Stromal cell of bone marrow (primary cell): Measurements from ENCODE around the gene FAM151B.
"Not testable (repeated sequence)": the region's sequence is repeated elsewhere in the genome, so short reads cannot be mapped to it uniquely, and the experiment has no call there.

Experiments
- DNase-seq: peaks from one replicate; pipeline ENCODE4 v3.0.0-alpha.2; 2012; ENCODE audit warnings: low read depth

FAM151B gene

DNA sequence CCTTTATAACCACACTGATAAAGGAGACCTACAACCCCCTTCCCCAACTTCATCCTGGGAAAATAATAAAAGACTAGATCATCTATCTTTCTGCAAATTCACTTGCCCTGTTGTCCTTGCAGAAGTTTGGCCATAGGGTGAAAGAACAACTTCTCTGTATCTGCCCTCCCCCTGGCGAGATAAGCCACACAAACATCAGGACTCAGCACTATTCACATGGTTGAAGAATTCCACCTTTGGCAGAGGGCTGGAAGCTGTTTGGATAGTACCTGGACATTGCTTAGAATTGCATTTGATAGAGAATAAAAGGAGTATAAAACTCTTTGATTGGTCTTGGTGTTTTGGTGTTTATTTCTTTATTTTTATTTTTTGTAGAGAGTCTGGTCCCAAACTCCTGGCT lies 16.9 kb downstream of the FAM151B start:
- no peak for DNase-seq

DNA sequence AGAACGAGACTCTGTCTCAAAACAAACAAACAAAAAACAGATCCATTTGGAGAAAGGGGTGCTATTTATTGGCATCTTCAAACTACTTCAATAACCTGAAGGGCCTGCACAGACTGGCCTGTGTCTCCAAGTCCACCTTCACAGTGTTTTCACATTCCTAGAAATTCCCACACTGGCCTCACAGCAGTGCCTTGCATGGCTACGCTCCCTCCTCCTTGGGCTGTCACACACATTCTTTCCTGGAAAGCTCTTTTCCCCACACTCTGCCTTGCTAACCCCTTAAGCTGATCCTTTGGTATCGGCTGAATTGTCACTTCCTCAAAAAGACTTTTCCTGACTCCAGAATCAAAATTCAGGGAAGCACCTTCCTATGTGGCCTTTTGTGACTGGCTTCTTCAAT lies 19.8 kb downstream of the FAM151B start:
- no peak for DNase-seq

DNA sequence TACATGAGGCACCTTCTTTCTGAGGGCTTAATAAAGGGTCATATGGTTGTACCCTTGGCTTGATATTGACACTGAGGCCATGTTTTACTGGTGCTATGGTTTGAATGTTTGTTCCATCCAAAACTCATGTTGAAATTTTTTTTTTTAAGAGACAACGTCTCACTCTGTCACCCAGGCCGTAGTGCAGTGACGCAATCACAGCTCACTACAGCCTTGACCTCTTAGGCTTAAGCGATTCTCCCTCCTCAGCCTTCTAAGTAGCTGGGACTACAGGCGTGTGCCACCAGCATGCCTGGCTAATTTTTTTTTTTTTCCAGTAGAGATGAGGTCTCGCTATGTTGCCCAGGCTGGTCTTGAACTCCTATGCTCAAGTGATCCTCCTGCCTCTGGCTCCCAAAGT lies 20.9 kb downstream of the FAM151B start:
- no peak for DNase-seq

DNA sequence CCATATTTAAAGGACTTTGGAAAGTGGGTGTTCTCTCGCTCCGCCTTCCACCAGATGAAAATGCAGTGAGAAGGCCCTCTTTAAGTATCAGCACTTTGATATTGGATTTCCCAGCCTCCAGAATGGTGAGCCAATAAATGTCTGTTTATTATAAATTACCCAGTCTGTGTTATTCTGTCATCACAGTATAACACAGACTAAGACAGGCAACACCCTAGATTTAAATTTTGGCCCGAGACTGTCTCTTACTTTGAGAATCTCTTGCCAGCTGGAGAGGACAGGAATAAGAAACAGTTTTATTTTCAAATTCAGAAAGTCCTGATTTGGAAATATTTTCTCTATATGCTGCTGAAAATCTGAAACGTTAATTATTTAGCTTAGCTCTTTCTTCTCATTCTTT lies 21.5 kb downstream of the FAM151B start:
- no peak for DNase-seq

DNA sequence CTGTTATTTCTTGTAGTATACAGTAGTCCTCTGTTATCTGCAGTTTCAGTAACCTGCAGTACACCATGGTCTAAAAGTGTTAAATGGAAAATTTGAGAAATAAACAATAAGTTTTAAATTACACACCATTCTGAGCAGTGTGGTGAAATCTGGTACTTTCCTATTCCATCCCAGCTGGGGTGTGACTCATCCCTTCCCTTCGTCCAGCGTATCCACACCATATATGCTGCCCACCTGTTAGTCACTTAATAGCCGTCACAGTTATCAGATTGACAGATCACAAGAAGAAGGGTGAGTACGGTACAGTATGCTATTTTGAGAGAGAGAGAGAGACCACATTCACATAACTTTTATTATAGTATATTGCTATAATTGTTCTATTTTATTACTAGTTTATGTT lies 28.9 kb downstream of the FAM151B start:
- peak; percentile 15 for DNase-seq

DNA sequence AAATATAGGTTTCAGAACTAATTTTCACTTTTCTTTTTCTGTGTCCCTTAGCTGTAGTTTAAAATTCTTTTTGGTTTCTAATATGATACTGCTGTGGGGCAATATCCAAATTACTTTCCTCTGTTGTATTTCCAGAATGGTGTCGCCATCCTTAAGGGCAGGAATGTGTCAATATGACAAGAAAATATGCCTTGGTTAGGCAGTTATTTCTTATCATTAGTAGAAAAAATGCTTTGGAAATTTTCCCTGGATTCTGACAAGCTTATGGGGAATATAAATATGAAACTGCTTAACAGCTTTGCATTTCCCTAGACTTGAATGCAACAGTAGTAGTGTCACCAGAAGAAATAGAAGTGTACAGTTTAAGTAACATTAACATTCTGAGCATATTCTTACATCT lies 52.8 kb downstream of the FAM151B start:
- no peak for DNase-seq

DNA sequence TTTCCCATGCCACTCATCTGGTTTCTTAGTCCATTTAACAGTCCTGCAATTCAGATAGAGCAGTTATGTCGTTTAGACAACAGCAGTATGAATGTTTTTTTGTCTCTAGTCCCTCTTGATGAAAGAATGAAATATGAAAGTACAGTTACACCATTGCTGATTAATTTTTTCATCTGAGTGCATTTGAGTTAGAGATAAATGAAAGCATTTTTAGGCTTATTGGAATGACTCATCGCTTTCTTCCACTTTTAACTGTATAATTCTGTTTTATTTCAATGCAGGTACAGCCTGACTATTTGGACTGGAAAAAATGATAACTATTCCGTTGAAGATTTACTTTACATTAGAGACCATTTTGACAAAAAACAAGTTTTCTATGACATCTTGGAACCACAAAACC lies 53.5 kb downstream of the FAM151B start:
- no peak for DNase-seq

DNA sequence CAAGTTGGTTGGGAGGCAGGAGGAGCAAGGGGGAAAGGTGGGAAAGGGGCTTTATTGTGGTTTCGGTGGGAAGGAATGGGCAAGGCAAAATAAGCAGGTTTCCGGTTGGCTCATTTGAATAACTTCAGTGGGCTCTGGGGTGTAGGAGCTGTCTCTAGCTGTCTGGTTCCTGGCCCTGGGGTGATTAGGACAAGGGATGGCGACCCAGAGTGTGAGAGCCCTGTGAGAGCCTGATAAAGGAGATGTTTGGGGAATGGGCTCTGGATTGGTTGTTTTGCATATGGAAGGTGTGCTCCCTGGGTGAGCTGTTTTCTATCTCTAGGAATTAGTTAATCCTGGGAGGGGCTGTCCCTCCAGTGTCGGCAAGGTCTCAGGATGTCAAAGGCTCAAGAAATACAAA lies 66.7 kb downstream of the FAM151B start:
- DNase-seq: no peak

DNA sequence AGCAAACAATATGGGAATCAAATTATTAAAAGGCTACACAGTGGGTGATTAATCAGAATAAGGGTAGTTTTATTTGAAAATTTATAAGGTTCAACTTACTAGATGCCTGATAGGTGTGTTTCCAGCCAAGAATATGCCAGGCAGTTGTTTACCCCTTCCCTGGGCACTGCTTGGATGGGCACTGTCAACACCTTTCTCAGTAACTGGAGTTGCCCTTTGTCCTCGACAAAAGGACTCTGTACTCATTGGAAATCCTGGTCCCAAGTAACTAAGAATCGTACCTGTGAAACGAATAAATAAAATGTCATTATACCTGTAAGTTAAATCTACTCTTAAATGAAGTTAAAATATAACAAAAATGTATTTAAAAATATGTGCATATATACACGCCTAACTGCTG lies 67.2 kb downstream of the FAM151B start:
- DNase-seq: no peak

DNA sequence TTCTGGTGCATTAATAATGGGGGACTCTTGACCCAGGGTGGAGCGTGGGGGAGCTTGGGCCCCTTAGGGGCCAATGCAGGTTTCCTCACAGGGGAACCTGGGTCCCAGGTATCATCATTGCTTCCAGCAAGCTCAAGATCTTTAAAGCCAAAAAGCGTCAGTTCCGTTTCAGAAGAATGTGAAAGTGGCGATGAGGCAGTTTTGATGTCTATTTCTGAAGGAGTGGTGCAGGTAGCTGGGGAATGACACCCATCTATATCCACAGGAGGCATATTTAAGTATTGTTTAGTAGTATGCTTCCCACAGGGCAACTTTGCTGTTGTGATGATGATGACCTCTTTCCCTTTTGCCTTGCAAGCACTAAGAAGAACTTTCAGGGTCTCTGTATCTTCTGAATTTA lies 71.3 kb downstream of the FAM151B start:
- DNase-seq: no peak

DNA sequence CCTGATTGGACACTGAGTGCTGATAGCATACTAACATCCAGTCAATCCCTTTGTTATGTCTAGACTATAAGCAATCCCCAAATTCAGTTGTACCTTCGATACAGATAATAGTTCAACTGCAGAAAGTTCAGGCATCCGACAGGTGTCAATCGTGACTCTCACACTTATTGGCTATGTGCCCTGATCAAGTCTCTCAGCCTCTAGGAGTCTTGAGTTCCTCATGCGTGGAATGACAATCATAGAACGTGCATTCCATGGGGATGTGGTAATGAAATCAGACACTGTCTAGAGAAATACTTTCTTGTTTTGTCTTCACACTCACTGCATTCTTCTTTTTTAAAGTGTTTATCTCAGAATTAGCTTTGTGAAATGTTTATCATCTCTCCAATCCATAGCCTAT lies 77.4 kb downstream of the FAM151B start:
- no peak for DNase-seq

DNA sequence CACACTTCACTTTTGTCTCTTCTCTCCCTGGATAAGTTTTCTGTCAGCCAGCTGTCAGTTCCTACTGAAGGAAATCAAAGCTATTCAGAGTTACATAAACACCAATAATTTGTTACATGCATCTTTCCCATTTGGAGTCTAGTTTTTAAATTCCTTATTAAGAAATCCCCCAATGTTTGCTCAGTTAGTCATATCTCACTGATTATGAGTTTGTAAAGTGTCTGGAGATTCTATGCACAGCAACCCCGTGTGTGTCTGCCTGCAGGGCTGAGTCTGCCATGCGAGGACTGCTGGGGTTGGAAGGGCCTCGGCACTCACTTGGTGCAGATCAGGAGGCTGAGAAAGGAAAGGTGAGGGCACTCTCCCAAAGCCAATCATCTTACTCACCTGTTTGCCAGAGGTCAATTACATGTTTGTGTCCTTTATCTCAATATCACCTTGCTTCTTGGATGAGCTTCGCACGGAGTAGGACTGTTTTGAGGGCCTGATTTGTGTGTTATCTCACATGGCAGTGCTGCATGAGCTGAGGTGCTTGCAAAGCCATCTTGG lies 78.9 kb downstream of the FAM151B start:
- no peak for DNase-seq

DNA sequence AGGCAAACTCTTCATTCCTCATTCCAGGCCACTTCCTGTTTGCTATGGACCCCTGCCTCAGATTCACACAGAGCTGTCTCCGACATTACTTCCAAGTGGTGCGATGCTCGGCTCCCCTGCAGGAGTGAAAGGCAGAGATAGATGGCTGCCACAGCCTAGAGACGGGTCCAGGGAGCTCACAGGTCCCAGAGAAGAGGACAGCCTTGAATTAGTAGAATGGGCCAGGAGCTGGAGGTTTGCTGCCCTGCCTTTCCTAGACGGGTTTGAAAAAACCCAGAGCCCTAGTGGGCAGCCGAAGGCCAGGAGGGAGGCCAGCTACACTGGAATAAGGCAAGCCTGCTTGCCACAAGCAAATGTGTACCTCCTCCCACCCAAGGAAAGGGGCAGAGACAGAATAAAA lies 80.4 kb downstream of the FAM151B start:
- no peak for DNase-seq

DNA sequence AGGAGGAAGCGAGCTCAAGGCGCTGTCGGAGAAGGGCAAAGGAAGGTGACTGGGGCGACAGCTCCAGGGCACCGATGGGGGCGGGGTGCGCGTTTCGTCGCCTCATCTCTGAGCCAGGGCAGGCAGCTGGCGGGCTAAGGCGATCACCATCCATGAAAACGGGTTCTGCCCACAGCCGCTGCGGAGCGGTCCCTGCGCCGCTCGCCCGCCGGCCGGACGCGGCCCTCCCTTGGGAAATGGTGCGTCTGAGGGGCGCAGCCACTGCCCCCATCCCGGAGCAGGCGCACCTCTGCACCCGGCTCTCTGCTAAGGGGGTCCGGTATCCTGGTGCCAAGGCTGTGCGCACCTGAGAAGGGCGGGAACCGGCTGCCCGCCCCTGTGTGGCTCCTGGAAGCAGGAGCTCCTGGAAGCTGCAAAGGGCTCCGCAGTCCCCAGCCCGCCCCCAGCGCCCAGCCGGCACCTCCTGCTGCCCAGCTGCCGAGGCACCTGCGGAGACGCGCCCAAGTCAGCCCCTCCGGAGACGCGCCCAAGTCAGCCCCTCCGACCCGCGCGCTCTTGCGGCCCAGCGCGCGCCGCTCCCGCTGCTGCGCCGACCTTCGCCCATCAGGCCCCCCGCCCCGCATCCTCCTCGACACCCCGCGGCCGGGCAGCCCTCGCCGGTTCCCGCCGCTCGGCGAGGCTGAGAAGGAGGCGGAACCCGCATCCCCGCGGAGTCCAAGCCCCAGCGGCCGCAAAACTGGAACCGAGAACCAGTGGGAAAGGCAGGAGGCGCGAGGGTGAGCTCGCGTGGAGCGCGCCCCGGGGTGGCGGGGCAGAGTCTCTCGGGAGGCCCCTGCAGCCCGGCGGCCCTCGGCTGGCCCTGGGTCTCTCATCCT lies 81.4 kb downstream of the FAM151B start:
- no peak for DNase-seq

DNA sequence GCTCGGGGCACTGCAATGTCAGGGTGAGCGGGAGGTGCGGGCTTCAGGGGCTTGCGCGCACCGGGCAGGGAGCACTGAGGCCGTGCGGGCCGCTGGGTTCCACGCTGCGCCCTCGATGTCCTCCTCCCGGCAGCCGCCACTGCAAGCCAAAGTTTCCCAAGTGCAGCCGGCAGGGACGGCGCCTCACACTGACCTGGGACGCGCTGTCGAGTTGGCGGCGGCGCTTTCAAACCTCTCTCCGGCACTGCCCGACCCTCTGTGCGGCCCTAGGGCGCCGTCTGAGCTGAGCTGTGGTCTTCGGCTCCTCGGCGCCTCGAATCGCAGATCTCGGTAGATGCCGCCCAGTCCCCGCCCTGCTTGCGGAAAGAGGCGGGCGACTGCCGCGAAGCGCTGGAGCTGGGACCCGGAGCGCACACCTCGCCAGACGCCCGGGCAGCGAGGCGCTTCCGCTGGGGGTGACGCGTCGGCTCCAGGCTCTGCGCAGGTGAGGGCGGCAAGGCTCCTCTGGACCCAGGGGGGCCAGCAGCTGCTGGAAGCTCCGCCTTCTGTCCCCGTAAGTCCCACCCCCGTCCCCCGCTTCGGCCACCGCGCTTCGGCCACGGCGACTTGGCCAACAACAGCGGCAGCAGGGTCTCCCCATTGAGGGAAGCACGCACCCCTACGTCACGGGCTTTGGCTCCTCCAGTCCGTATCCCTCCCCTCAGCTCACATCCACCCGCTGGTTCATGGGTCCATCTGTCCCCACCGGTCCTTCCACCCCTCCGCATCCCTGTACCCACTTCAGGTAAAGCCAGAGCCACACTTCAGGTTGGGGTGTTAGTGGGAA lies 82.3 kb downstream of the FAM151B start, which contains the start of gene ANKRD34B:
Gene ANKRD34B (minus strand): TSS at position 320 of the 826 bp plus-strand sequence. CDS start 10,261 bp downstream, outside the sequence.
- DNase-seq: no peak

DNA sequence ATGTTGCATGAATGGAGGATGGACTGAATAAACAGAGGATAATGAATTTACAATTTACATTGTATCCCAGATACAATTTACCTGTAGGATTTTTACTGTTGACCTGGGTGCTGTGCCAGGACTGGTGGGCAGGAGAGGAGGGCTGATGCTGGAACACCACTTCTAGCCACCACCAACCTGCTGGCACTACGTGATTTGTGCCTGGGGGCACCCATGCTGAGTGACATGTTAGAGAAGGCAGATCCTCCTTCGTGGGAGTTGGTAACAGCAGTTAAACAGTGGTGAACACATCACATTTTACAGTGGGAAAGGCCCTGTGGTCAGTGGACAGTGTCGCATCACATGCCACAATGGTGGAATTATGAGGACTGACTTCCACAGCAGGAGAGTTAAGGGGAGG lies 85.2 kb downstream of the FAM151B start:
- DNase-seq: no peak

DNA sequence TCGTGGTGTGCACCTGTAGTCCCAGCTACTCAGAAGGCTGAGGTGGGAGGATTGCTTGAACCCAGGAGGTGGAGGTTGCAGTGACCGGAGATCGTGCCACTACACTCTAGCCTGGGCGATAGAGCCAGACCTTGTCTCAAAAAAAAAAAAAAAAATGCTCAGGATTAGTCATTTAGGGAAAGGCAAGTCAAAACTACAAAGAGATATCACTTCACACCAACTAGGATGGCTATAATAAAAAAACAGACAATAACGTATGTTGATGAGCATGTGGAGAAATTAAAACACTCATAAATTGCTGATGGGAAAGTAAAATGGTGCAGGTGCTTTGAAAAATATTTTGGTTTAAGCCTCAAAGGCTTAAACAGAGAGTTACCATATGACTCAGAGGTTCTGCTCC lies 88.5 kb downstream of the FAM151B start:
- no peak for DNase-seq

DNA sequence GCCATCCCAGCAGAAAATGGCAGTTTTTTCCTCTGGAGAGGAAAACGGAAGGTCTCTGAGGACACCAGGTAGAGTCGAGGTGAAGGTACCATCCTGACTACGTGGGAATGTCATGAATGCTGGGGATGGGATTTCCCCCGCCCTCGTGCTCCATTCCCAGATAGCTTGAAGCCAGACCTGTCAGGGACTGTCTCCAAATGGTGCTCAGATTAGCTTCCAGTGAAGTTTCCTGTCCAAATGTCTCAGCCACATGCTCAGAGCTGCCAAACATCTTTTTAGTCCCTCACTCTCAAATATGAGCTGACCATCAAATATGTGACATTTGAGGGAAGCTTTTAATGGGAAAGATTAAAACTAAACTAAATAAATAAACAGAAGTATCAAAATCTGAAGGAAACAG lies 89.8 kb downstream of the FAM151B start:
- no peak for DNase-seq

DNA sequence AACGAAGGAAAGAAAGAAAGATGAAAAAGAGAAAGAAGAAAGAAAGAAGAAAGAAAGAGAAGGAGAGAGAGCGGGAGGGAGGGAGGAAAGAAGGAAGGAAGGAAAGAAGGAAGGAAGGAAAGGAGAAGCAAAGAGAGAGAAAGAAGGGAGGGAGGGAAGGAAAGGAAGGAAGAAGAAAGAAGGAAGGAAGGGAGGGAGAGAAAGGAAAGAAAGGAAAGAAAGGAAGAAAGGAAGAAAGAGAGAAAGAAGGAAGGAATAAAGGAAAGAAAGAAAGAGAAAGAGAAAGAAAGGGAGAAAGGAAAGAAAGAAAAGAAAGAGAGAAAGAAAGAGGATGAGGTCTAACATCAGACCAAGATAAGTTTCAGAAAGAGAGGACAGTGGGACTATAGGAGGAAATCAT lies 91.2 kb downstream of the FAM151B start:
- no peak for DNase-seq

DNA sequence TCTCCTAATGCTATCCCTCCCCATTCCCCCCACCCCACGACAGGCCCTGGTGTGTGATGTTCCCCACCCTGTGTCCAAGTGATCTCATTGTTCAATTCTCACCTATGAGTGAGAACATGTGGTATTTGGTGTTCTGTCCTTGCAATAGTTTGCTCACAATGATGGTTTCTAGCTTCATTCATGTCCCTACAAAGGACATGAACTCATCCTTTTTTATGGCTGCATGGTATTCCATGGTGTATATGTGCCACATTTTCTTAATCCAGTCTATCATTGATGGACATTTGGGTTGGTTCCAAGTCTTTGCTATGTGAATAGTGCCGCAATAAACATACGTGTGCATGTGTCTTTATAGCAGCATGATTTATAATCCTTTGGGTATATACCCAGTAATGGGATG lies 92.4 kb downstream of the FAM151B start:
- DNase-seq: not testable (repeated sequence)

DNA sequence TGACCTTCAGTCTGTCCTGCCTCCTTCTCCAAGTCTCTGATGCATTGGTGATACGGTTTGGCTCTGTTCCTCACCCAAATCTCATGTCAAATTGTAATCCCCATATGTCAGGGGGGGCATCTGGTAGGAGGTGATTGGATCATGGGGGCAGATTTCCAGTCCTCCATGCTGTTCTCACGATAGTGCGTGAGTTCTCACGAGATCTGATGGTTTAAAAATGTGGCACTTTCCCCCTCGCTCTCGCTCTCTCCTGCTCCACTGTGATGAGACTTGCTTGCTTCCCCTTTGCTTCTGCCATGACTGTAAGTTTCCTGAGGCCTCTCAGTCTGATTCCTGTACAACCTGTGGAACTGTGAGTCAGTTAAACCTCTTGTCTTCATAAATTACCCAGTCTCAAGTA lies 96.9 kb downstream of the FAM151B start:
- DNase-seq: no peak

DNA sequence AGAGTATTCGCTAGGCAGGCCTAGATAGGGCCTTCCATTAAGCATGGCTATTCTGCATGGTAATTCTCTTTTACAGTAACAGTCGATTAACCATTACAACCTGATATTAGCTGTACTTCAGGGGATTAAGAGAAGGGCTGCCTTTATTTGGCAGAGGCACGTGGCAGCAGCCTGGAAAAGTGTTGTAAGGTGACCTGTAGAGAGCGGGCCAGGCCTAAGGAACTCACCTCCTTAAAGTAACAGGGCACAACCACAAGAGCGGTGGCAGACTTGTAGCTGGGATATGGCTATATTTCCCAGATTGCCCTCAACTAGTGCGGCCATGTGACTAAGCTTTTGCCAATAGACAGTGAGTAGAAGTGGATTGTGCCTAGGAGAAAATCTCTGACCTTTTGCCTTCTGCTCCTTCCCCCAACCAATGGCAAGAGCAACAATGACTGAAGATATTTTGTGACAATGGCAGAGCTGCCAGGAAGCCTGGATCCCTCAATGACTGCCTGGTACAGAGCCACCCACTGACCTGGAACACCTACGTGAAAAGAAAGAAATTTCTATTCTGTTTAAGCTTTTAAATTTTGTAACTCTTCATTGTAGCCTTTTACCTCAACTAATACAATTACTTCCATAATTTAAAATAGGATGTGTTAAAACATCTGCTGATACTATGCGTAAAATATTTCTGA lies 101.1 kb downstream of the FAM151B start:
- no peak for DNase-seq
